Lower leg skin (tissue), 4 donors: Measurements from ENCODE around the gene SFXN2. TPM values are rescaled to one million over a fixed set of nuclear protein-coding genes. Genes with fewer than 3 reads are reported as not detected.

Source experiments
- DNase-seq, 2 donors: peaks; one replicate each; pipeline ENCODE4 v3.0.0-alpha.2; 2019; ENCODE audit warnings: low spot score in 2 of 2
- H3K4me3 ChIP-seq: fragments of 200-600 bp; sonication (generic); 2 replicates; pipeline ENCODE4 v1.5.1; 2017; ENCODE audit warnings: mild to moderate bottlenecking, low read depth; ENCODE audit not compliant: poor library complexity, severe bottlenecking
- CTCF ChIP-seq, 3 donors: fragments of 450-650 bp; IDR thresholded peaks; one replicate each; pipeline ENCODE4 v1.5.1; 2016; ENCODE audit warnings: antibody characterized with exemption in 3 of 3, mild to moderate bottlenecking in 3 of 3, moderate library complexity in 2 of 3
- POLR2A ChIP-seq, 2 donors: fragments of 450-650 bp; IDR thresholded peaks; one replicate each; pipeline ENCODE4 v1.6.1; 2016 to 2017; ENCODE audit warnings: antibody characterized with exemption in 2 of 2, mild to moderate bottlenecking in 1 of 2, moderate library complexity in 1 of 2
- WGBS, 2 donors: methylation state at CpG; one replicate each; pipeline ENCODE4 v1.1.5; 2018; 5-methylcytosine and 5-hydroxymethylcytosine counted together
- intact Hi-C: fragments of 100-400 bp; cut with DNase I; formaldehyde crosslinking; loops from one replicate; pipeline ENCODE4 v1.15.0; 2023; ENCODE audit warnings: low total_unique reads
- total RNA-seq, 4 donors: library from RNA; depleted of rRNA; stranded (reverse); fragments of >200 nt; gene quantifications; one replicate each; pipeline ENCODE4 v1.1.0, GENCODE V29; 2016

The SFXN2 gene
- total RNA-seq, 4 donors from 2014 or later: 0.46 to 4.7 (median 1.1) TPM

- no peak for TF ChIP-seq POLR2A (IDR thresholded peaks at IDR 0.05)
- no peak for TF ChIP-seq CTCF (IDR thresholded peaks at IDR 0.05)
- H3K4me3 ChIP-seq: no peak overlapping the region
- WGBS, 2 donors: 95 to 98% methylated on average over 4 of the region's 4 CpGs
- no peak for DNase-seq
- intact Hi-C loops: no loop called here
Measured at GRCh38 chr10:102761981-102762380, 47.5 kb downstream of the SFXN2 start.

- no peak overlapping the region for H3K4me3 ChIP-seq
- intact Hi-C loops: no loop called here
- TF ChIP-seq POLR2A (IDR thresholded peaks at IDR 0.05) (no peak), CTCF (IDR thresholded peaks at IDR 0.05) (no peak)
- no peak for DNase-seq
- WGBS, 2 donors: 72 to 80% methylated on average over 7 of the region's 7 CpGs
Measured at GRCh38 chr10:102762401-102763015, 48.1 kb downstream of the SFXN2 start.

DNA sequence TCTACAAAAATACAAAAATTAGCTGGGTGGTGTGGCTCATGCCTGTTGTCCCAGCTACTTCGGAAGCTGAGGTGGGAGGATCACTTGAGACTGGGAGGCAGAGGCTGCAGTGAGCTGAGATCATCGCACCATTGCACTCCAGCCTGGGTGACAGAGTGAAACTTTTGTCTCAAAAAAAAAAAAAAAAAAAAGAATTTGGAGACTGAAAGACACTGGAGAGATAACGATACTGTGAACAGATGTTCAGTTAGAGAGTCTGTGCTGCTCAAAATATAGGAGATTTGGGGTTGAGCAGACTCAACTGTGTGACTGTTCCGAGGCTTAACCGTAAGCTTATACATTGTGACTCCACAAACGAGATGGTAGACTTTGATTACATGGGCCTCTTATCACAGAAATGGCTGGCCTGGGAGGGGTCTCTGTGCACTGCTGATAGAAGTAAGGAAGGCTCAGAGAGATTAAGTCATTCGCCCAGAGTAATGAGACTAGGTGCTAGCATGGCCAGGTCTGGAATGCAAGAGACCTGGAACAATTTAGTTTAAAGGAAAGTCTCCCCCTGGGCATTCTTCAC, 48.7 kb downstream of the SFXN2 start:
- TF ChIP-seq CTCF (IDR thresholded peaks at IDR 0.05): no peak
- TF ChIP-seq POLR2A (IDR thresholded peaks at IDR 0.05): no peak
- 76 to 83% methylated on average over 7 of the region's 7 CpGs for WGBS, 2 donors
- no peak overlapping the region for H3K4me3 ChIP-seq
- intact Hi-C loops: no loop called here
- DNase-seq: no peak

- no peak for DNase-seq
- intact Hi-C loops: no loop called here
- no peak overlapping the region for H3K4me3 ChIP-seq
- 40 to 48% methylated on average over 6 of the region's 6 CpGs for WGBS, 2 donors
- TF ChIP-seq POLR2A (IDR thresholded peaks at IDR 0.05) (no peak), CTCF (IDR thresholded peaks at IDR 0.05) (no peak)
Measured at GRCh38 chr10:102764470-102765161, 50.2 kb downstream of the SFXN2 start.

DNA sequence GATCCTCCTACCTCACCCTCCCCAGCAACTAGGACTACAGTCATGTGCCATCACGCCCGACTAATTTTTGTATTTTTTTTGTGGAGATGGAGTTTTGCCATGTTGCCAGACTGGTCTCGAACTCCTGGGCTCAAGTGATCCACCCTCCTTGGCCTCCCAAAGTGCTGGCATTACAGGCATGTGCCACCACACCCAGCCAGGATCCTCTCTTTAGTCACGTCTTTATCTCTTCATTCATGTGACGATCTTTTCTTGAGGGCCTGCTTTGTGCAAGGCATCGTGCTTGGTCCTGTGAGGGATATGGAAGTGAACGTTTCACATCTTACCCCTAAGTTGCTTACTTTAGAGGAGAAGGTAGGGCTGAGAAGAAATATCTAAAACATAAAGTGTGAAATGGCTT, 50.9 kb downstream of the SFXN2 start:
- intact Hi-C loops: no loop called here
- TF ChIP-seq POLR2A (IDR thresholded peaks at IDR 0.05): no peak
- no peak for TF ChIP-seq CTCF (IDR thresholded peaks at IDR 0.05)
- 48 to 49% methylated on average over 7 of the region's 7 CpGs for WGBS, 2 donors
- no peak for DNase-seq
- no peak overlapping the region for H3K4me3 ChIP-seq
